Endothelial cell (in vitro differentiated cells): ENCODE measurements around the gene KLF2. TPM values are rescaled to one million over a fixed set of nuclear protein-coding genes. Genes with fewer than 3 reads are reported as not detected.

Experiments used
- DNase-seq: peaks from one replicate; pipeline ENCODE4 v3.0.0; 2021; ENCODE audit warnings: low spot score
- H3K27ac Mint-ChIP-seq: one replicate; pipeline ENCODE4 v1.8.0; 2021; ENCODE audit warnings: mixed read lengths, inconsistent platforms; ENCODE audit not compliant: unreplicated experiment
- H3K27me3 Mint-ChIP-seq: one replicate; pipeline ENCODE4 v1.8.0; 2021; ENCODE audit warnings: mild to moderate bottlenecking, moderate library complexity, mixed read lengths, inconsistent platforms; ENCODE audit not compliant: unreplicated experiment
- H3K36me3 Mint-ChIP-seq: one replicate; pipeline ENCODE4 v1.8.0; 2021; ENCODE audit warnings: mild to moderate bottlenecking, low read depth, mixed read lengths, inconsistent platforms; ENCODE audit not compliant: unreplicated experiment
- H3K4me1 Mint-ChIP-seq: one replicate; pipeline ENCODE4 v1.8.0; 2021; ENCODE audit warnings: mild to moderate bottlenecking, mixed read lengths, inconsistent platforms; ENCODE audit not compliant: unreplicated experiment
- H3K4me3 Mint-ChIP-seq: one replicate; pipeline ENCODE4 v1.8.0; 2021; ENCODE audit warnings: mild to moderate bottlenecking, mixed read lengths, inconsistent platforms; ENCODE audit not compliant: unreplicated experiment
- H3K9me3 Mint-ChIP-seq: one replicate; pipeline ENCODE4 v1.8.0; 2021; ENCODE audit warnings: mixed read lengths, inconsistent platforms; ENCODE audit not compliant: unreplicated experiment
- CTCF ChIP-seq: fragments of 200-600 bp; sonication (generic); IDR thresholded peaks from one replicate; pipeline ENCODE4 v1.5.0; 2021; ENCODE audit warnings: antibody characterized with exemption; ENCODE audit not compliant: unreplicated experiment
- total RNA-seq: library from RNA; stranded (reverse); fragmentation: NEBNext Ultra II Directional; extraction: Animal tissue kit (Norgen Biotek cat#: 25700); gene quantifications from one replicate; pipeline ENCODE4 v1.2.1, GENCODE V29; 2021; ENCODE audit not compliant: unreplicated experiment

KLF2 gene
- total RNA-seq, 1 donor from 2014 or later: 48.9 TPM

GRCh38 chr19:16308081-16308480, 16.5 kb upstream of the KLF2 start:
- Mint-ChIP-seq H3K27me3 (peaks cover 7% of the 10 kb centered on the region), H3K9me3 (no peaks in the 10 kb centered on the region), H3K27ac (no peak overlapping the region), H3K36me3 (no peaks in the 10 kb centered on the region), H3K4me1 (peaks cover 5% of the 10 kb centered on the region), H3K4me3 (peak overlapping the region; percentile 56)
- no peak for DNase-seq
- no peak for TF ChIP-seq CTCF

DNA sequence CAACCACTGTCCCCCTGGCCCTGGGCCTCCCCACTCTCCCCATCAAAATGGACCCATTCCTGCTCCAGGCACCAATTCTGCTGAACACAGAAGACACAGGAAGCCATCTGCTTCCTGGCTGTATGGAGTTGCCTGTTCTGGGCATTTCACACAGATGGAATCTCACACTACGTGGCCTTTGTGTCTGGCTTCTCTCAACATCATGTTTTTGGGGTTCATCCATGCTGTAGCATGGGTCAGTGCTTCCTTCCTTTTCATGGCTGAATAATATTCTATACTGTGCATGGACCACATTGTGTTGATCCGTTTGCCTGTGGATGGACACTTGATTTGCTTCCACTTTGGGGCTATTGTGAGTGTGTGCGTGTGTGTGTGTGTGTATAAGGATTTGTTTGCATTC, 15.0 kb upstream of the KLF2 start:
- H3K27me3 Mint-ChIP-seq: peaks cover 7% of the 10 kb centered on the region
- no peaks in the 10 kb centered on the region for H3K36me3 Mint-ChIP-seq
- H3K9me3 Mint-ChIP-seq: no peaks in the 10 kb centered on the region
- peaks cover 5% of the 10 kb centered on the region for H3K4me1 Mint-ChIP-seq
- DNase-seq: no peak
- TF ChIP-seq CTCF: no peak
- H3K4me3 Mint-ChIP-seq: no peak overlapping the region
- H3K27ac Mint-ChIP-seq: no peak overlapping the region

DNA sequence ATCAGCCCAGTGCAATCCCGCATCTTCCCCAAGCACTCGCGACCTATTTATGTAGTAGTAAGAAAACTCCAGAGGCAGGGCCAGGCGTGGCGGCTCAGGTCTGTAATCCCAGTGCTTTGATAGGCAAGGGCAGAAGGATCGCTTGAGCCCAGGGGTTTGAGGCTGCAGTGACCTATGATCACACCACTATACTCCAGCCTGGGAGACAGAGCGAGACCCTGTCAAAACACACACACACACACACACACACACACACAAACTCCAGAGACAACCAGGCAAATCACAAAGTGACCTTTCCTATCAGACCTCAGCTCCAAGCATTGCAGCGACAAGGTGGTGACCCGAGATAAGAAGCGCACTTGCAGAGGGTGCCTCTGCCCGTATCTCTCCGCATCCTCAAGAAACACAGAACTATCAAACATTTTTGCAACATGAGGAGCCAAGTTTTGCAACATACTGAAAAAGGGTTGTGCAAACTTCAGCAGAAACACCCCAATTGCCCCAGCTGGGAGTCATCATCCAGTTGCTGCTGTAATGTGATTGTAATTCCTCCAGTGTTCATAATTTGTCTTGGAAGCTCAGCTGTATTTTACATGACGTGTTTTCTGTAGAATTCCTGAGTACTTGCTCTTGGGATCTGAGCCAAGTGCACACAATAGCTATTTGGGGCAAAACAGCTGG, 8.7 kb upstream of the KLF2 start:
- H3K4me1 Mint-ChIP-seq: peaks cover 6% of the 10 kb centered on the region
- H3K27me3 Mint-ChIP-seq: peaks cover 5% of the 10 kb centered on the region
- no peak overlapping the region for H3K27ac Mint-ChIP-seq
- H3K4me3 Mint-ChIP-seq: no peak overlapping the region
- DNase-seq: no peak
- peaks cover 3% of the 10 kb centered on the region for H3K36me3 Mint-ChIP-seq
- H3K9me3 Mint-ChIP-seq: no peaks in the 10 kb centered on the region
- no peak for TF ChIP-seq CTCF

GRCh38 chr19:16316506-16316882, 8.1 kb upstream of the KLF2 start:
- peaks cover 8% of the 10 kb centered on the region for H3K27me3 Mint-ChIP-seq
- H3K27ac Mint-ChIP-seq: peak overlapping the region; percentile 67
- H3K9me3 Mint-ChIP-seq: no peaks in the 10 kb centered on the region
- peaks cover 3% of the 10 kb centered on the region for H3K36me3 Mint-ChIP-seq
- H3K4me1 Mint-ChIP-seq: peaks cover 6% of the 10 kb centered on the region
- no peak for DNase-seq
- TF ChIP-seq CTCF: no peak
- no peak overlapping the region for H3K4me3 Mint-ChIP-seq

DNA sequence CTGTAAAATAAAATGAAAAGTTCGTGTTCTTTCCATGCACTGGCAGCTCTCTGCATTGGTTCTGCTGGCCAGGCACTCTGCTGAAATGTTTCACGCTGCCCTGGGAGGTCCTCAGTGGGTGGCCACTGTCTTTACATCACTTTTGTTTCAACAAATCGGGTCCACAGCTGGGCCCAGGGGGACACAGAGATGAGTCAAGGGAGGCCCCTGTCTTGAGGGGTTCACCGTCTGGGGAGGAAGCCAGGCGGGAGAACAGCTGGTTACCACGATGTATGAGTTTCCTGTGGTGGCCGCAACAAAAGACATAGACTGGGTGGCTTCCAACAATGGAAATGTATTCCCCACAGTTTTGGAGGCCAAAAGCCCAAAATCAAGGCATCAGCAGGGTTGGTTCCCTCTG, 5.1 kb upstream of the KLF2 start:
- peaks cover 6% of the 10 kb centered on the region for H3K4me1 Mint-ChIP-seq
- H3K27me3 Mint-ChIP-seq: peaks cover 29% of the 10 kb centered on the region

More for the DNA sequence above, 5.1 kb upstream of the KLF2 start:
- no peak for DNase-seq
- H3K27ac Mint-ChIP-seq: peak overlapping the region; percentile 78
- H3K4me3 Mint-ChIP-seq: no peak overlapping the region
- H3K9me3 Mint-ChIP-seq: no peaks in the 10 kb centered on the region
- peaks cover 3% of the 10 kb centered on the region for H3K36me3 Mint-ChIP-seq
- TF ChIP-seq CTCF: no peak
